Lung (tissue), 12 donors: Measurements from ENCODE around the gene PEX10. TPM values are rescaled to one million over a fixed set of nuclear protein-coding genes. Genes with fewer than 3 reads are reported as not detected.

ENCODE experiments used
- ATAC-seq: fragments of 200-7000 bp; cut with Tn5 transposase; one replicate; pipeline ENCODE4 v1.9.1; 2020; ENCODE audit warnings: moderate number of reproducible peaks; ENCODE audit not compliant: insufficient read depth, low FRiP score
- DNase-seq, 3 donors: peaks; one replicate each; pipeline ENCODE4 v3.0.0-alpha.2; 2013 to 2017
- H3K27ac ChIP-seq, 2 donors: one replicate each; pipeline ENCODE4 v1.5.1; 2013; ENCODE audit warnings: mild to moderate bottlenecking in 2 of 2, moderate library complexity in 2 of 2, control low read depth in 1 of 2, inconsistent platforms in 1 of 2, low read depth in 1 of 2, low read length in 1 of 2
- H3K27me3 ChIP-seq, 3 donors: one replicate each; pipeline ENCODE4 v1.5.1; 2013; ENCODE audit warnings: low read length in 2 of 3; ENCODE audit not compliant: control insufficient read depth in 3 of 3, insufficient read depth in 3 of 3
- H3K36me3 ChIP-seq, 4 donors: one replicate each; pipeline ENCODE4 v1.5.1; 2013; ENCODE audit warnings: low read length in 4 of 4, mild to moderate bottlenecking in 1 of 4, moderate library complexity in 1 of 4; ENCODE audit not compliant: control insufficient read depth in 4 of 4, insufficient read depth in 4 of 4
- H3K4me1 ChIP-seq, 5 donors: one replicate each; pipeline ENCODE4 v1.5.1; 2013; ENCODE audit warnings: low read length in 5 of 5, mild to moderate bottlenecking in 2 of 5, moderate library complexity in 1 of 5; ENCODE audit not compliant: control insufficient read depth in 5 of 5, insufficient read depth in 5 of 5
- H3K4me3 ChIP-seq: one replicate; pipeline ENCODE4 v1.5.1; 2013; ENCODE audit warnings: mild to moderate bottlenecking, control low read depth, moderate library complexity
- H3K9ac ChIP-seq, 2 donors: one replicate each; pipeline ENCODE4 v1.5.1; 2013; ENCODE audit warnings: low read length in 2 of 2, control low read depth in 1 of 2; ENCODE audit not compliant: insufficient read depth in 1 of 2
- H3K9me3 ChIP-seq, 4 donors: one replicate each; pipeline ENCODE4 v1.5.1; 2013; ENCODE audit warnings: low read length in 3 of 4, mild to moderate bottlenecking in 1 of 4, moderate library complexity in 1 of 4; ENCODE audit not compliant: control insufficient read depth in 4 of 4, insufficient read depth in 3 of 4
- CTCF ChIP-seq: IDR thresholded peaks from 2 replicates; pipeline ENCODE4 v1.5.1; 2012; ENCODE audit warnings: mild to moderate bottlenecking; ENCODE audit errors: control extremely low read depth, extremely low read depth
- WGBS, 2 donors: extraction: QIAGEN DNeasy Blood & Tissue Kit; methylation state at CpG; one replicate each; pipeline ENCODE4 v1.1.7; 2013; 5-methylcytosine and 5-hydroxymethylcytosine counted together
- polyA plus RNA-seq, 2 donors: library from polyadenylated mRNA; stranded (reverse); fragments of 200-250 nt; gene quantifications; one replicate each; pipeline ENCODE4 v1.2.1, GENCODE V29; 2013
- total RNA-seq, 2 donors: library from RNA; depleted of rRNA in 1 of 2; stranded (reverse); fragments of >200 nt in 1 of 2; gene quantifications; one replicate each; pipeline ENCODE4 v1.2.1, GENCODE V29; 2014 to 2021
- donor health status: control.
- donor health status: control.
- donor health status: Bipolar disorder and iron deficiency.
- donor health status: healthy.
- donor health status: DM: yes; HTN: yes; CAD: no.

Gene PEX10
- total and polyA plus RNA-seq, 4 donors: 15.7 to 25.4 (median 20.5) TPM

- Histone ChIP-seq H3K36me3 (peaks cover 0 to 2% (median under 1%) of the 10 kb centered on the region in 4 donors), H3K4me3 (no peak overlapping the region), H3K27me3 (no peaks in the 10 kb centered on the region), H3K27ac (no peak overlapping the region), H3K9me3 (no peaks in the 10 kb centered on the region), H3K9ac (no peak overlapping the region), H3K4me1 (peaks cover 0 to 8% (median 0%) of the 10 kb centered on the region in 5 donors)
- WGBS, 2 donors: 73 to 80% methylated on average over 25 of the region's 25 CpGs
- no peak for DNase-seq
- no peak for ATAC-seq
- TF ChIP-seq CTCF: no peak
These were observed 35.3 kb downstream of the PEX10 start for GRCh38 chr1:2376931-2377672.

- TF ChIP-seq CTCF: no peak
- ATAC-seq: no peak
- H3K27me3 ChIP-seq: no peaks in the 10 kb centered on the region
- H3K9ac ChIP-seq: no peak overlapping the region
- H3K36me3 ChIP-seq: peaks cover 0 to 10% (median 3%) of the 10 kb centered on the region in 4 donors
- peaks cover 0 to under 1% (median 0%) of the 10 kb centered on the region in 5 donors for H3K4me1 ChIP-seq
- H3K4me3 ChIP-seq: no peak overlapping the region
- no peak for DNase-seq
- no peak overlapping the region for H3K27ac ChIP-seq
- no peaks in the 10 kb centered on the region for H3K9me3 ChIP-seq
- WGBS, 2 donors: 80 to 87% methylated on average over 23 of the region's 23 CpGs
These were observed 36.1 kb downstream of the PEX10 start for GRCh38 chr1:2376261-2376741.

GRCh38 chr1:2375923-2376260, 36.5 kb downstream of the PEX10 start:
- WGBS, 2 donors: 77 to 90% methylated on average over 6 to 7 of the region's 7 CpGs
- no peak for ATAC-seq
- Histone ChIP-seq H3K4me1 (no peaks in the 10 kb centered on the region), H3K4me3 (no peak overlapping the region), H3K9me3 (no peaks in the 10 kb centered on the region), H3K27ac (no peak overlapping the region), H3K36me3 (peaks cover 0 to 12% (median 4%) of the 10 kb centered on the region in 4 donors), H3K27me3 (no peaks in the 10 kb centered on the region), H3K9ac (no peak overlapping the region)
- no peak for TF ChIP-seq CTCF
- no peak for DNase-seq
